SW 1271 (cell line): ENCODE measurements around the gene C1orf56.

Source experiments
- DNase-seq, 2 experiments: peaks; one replicate each; lab custom pipeline; 2025; lab: John Stamatoyannopoulos, UW

The C1orf56 gene

DNA sequence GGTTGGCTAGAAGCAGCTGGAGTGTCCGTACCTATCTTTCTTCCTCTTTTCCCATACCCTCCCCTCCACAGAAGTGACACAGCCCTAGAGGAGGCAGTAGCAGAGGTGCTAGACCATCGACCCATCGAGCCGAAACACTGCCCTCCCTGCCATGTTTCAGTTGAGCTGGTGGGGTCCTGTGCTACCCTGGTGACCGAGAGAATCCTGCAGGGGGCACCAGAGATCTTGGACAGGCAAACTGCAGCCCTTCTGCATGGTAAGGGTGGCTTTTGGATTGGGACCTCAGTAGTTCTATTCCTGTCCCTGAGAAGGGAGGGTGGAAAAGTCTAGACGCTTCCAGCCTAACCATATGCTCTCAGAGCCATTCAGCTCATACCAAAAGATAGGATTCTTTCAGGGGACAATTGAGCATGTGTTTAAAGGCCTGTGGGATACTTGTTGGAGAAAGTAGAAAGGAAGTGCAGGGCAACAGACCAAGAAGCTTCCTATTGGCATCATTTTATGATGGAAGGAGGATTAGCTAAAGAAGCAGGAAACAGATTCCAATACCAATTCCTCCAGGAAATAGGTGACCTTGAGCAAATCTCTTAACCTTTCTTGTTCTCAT is 22.9 kb upstream of the C1orf56 start:
- DNase-seq: peak in 1 of 2 experiments; percentile 21

DNA sequence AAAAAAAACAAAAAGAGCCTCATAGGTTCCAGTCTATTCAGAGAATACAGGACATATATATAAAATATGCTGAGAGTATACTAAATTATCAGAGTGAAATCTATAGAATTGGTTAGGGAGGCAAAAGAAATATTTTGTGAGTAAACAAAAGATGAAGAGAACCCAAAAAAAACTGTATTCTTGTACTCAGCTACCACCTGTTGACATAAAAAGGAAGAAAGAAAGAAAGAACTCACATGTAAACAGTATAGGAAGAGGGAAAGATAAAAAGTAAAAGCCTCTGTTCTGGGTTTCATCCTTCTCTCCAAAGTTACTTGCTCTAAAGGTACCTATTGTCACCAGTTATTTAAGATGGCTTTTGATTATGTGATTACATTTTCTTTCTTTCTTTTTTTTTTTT is 21.1 kb upstream of the C1orf56 start:
- no peak for DNase-seq

DNA sequence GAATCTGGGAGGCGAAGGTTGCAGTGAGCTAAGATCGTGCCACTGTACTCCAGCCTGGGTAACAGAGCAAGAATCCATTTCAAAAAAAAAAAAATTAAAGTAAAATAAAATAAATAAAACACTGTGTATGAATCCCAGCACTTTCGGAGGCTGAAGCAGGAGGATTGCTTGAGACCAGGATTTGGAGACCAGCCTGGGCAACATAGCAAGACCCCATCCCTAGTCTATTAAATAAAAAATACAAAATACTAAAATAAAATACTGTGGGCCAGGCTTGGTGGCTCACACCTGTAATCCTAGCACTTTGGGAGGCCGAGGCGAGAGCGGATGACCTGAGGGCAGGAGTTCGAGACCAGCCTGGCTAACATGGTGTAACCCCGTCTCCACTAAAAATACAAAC is 15.4 kb upstream of the C1orf56 start:
- DNase-seq: no peak

DNA sequence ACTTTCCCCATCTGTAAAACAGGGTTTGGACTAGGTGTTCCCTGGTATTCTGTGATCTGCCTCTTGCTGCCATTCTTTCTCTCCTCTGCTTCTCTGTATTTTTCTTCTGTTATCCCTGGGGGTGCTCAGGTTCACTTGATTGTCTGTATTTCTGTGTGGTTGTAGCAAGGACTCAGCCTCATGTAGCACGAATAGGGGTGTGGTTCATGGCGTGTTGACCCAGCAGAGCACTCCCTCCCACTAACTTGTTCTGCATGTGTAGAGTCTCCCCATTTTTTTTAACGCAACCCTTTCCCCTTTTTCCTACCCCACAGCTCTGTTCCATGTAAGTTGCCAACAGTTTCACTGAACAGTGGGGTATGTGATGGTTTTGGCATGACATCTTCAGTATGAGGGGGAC is 12.4 kb upstream of the C1orf56 start:
- DNase-seq: no peak

DNA sequence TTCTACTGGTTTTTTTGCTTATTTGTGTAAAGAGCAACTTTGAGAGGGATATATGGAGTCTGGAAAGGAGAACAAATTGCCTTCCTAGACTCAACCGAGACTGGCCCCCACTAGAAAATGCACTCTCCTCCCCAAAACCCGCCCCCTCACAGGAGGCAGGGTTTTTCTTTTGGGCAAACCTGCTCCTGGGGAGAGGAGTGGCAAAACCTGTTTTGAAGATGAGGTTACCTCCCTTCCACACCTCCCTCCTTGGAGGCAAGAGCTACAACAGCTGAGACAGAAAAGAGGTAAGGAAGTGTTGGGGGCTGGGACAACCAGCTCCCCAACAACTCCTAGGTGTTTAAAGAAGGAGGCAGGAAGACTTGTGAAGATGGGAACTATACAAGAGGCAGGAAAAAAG is 11.2 kb upstream of the C1orf56 start, which contains the start of gene BNIPL:
BNIPL (plus strand) TSS at position 231 of the 400 bp plus-strand sequence; CDS start at position 371, 140 bp downstream.
- DNase-seq: no peak

DNA sequence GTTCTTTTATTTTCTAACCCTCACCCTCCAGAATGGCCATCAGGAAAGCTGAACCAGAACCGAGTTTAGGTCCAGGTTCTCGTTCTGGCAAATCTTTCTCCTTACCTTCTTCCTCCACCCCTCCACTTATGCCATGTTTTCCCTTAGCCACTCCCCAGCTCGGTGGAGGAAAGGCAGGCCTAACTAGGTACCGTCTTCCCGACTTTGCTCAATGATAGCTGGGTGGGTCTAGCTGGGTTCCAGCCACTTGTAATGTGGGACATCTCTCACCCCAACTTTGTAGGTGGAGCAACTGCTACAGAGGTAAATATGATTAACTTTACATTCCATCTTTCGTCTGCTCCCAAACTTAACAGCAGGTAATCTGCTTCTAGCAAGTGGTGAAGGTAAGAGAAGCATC is 10.5 kb upstream of the C1orf56 start:
- DNase-seq: no peak

DNA sequence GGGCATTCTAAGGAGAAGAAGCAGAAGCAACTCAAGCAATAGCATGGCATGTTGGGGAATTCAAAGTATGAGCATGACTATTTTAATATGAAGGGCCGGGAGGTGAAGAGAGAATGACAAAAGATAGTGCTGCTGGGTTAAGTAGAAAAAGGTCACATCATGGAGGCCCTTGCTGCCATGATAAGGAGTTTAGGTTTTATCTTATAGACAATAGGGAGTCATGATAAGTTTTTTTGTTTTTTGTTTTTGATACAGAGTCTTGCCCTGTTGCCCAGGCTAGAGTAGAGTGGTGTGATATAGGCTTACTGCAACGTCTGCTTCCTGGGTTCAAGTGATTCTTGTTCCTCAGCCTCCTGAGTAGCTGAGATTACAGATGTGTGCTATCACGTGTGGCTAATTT is 8.0 kb upstream of the C1orf56 start:
- DNase-seq: no peak

DNA sequence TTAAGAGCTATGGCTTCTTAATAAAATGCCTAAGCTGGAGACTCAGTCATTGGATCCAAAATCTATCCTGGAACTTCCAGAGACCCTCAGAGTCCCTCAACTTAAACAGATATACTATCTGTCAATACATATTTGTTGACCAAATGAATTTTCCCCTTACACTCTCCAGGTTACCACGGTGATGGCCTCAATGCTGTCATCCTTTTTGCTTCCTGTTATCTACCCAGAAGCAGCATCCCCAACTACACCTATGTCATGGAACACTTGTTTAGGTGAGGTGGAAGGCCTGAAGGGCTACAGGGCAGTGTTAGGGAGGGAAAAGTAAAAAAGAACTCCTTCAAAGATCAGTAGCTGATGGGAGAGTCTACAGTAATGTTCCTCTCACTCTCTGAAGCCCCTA is 4.4 kb upstream of the C1orf56 start:
- DNase-seq: no peak

DNA sequence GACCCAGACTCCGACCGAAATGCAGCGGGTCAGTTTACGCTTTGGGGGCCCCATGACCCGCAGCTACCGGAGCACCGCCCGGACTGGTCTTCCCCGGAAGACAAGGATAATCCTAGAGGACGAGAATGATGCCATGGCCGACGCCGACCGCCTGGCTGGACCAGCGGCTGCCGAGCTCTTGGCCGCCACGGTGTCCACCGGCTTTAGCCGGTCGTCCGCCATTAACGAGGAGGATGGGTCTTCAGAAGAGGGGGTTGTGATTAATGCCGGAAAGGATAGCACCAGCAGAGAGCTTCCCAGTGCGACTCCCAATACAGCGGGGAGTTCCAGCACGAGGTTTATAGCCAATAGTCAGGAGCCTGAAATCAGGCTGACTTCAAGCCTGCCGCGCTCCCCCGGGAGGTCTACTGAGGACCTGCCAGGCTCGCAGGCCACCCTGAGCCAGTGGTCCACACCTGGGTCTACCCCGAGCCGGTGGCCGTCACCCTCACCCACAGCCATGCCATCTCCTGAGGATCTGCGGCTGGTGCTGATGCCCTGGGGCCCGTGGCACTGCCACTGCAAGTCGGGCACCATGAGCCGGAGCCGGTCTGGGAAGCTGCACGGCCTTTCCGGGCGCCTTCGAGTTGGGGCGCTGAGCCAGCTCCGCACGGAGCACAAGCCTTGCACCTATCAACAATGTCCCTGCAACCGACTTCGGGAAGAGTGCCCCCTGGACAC is 534 bp downstream of the C1orf56 start:
- peak; percentile 32 to 41 for DNase-seq

DNA sequence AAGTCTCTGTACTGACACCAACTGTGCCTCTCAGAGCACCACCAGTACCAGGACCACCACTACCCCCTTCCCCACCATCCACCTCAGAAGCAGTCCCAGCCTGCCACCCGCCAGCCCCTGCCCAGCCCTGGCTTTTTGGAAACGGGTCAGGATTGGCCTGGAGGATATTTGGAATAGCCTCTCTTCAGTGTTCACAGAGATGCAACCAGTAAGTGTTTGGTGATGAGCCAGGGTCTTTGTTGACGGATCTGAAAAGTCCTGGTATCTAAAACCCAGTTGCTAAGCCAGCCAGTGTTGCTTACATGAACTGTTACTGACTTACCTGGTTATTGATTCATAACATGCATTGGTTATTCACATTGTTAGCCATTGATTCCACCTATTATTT is 1.1 kb downstream of the C1orf56 start:
- no peak for DNase-seq

DNA sequence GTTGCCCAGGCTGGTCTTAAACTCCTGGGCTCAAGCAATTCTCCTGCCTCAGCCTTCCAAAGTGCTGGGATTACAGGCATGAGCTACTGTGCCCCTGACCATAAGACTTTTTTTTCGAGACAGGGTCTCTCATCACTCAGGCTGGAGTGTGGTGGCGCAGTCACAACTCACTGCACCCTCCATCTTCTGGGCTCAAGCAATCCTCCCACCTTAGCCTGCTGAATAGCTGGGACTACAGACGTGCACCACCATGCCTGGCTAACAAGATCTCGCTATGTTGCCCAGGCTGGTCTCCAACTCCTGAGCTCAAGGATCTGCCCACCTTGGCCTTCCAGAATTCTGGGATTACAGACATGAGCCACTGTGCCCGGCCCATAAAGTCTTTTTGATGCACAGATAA is 1.9 kb downstream of the C1orf56 start:
- no peak for DNase-seq

DNA sequence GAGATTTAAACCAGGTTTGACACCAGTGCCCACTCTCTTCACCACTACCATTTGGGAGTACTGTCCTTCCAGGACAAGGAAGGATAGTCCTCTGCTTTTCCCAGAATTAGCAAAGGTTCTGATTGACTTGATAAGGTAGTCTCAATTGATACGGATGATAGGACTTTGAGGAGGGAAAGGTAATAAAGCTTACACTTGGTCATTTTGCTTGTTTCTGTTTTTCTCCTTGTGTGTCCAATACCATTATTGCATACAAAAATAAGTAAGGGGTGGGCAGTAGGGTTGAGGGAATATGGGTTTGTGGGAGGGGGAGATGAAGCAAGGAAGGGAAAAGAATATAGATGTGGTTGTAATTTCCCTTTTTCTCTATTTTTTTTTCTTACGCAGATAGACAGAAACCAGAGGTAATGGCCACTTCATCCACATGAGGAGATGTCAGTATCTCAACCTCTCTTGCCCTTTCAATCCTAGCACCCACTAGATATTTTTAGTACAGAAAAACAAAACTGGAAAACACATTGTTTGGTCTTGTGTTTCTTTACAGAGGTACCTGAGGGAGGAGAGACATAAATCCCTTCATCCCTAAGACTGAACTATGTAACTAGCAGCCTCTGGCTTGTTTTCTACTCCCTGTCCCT is 2.6 kb downstream of the C1orf56 start:
- DNase-seq: no peak

DNA sequence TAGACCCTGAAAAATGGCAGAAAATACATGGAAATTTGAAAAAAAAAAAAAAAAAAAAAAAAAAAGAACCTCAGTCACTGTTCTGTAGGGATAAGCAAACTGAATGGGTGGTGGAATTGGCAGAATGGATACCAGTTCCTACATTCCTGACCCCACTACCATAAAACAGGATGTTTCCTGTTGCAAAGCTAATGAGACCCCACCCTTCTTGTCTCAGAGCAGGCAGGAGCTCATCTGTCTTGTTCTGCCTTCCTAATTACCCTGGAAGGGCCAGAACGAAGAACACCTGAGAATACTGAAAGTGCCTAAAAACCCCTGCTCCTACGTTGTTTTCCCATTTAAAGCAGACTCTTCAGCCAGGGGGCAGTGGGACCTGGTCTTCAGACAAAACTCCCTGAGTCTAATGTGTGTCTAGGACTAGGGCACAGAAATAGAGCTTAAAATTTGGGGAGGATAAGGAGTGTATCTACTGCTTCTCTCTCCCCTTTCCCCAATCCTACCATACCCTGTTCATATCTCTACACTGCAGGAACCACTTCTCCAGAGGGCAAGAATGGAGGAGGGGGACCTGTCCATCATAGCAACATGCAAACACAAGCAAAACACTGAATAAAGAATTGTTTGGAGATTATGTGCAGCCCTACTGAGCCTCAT is 3.9 kb downstream of the C1orf56 start:
- no peak for DNase-seq

DNA sequence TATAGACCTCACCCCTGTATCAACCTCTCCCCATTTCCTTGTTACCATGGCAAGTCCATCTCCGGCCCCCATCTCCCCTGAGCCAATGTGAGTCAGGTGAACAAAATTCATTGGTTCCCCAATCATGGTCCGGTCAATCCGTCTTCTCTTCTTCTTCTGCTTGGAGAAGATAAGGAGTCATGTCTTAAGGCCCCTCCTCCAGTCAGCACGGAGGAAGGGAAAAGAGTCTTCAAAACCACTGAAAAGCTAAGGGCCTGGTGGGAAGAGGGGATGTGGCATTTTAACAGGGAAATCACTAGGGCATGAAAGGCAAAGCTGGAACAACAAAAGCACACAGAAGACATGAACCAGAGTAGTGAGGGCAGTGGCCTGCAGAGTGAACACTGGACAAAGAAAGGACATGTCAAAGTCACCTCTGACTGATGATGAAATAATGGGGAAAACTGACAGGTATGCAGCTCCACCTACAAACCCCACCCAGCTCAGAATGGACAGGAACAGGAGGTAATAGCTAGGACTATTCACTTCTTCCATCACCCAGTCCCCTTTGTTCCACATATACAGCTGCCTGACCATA is 7.5 kb downstream of the C1orf56 start:
- DNase-seq: no peak

DNA sequence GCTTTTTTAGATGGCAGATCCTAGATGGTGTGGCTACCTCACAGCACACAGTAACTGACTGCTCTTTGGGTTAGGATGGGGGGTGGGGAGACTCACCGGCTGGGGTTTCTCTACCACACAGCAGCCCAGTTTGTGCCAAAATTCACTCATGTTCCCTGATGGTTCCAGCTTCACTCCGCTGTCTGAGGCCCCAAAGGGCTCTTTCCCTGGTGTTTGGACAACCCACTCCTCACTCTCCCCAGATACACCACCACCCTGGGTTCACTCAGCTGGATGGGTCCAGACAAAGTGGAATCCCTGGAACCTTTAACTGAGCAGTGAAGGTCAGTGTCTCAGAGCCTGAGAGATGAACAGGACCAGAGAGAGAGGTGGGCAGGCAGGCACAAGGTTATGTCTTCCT is 8.0 kb downstream of the C1orf56 start:
- DNase-seq: no peak

DNA sequence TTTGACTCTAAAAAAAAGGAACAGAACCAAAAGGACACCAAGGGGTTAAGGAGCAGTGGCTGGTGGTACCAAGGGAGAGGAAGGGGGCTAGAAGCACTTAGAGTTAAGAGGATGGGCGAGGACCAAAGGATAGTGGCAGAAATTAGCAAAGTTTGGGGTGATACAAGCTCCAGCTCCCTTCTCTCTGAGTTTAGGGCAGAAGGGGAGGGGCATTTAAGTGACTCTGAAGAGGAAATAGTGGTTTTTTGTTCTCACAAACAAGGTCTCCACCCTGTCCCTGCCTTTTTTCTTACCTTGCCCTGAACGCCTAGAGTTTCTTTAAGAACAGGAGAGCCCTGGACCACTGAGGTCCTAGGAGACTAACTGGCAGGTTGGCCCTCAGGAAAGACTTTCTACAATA is 8.6 kb downstream of the C1orf56 start:
- DNase-seq: no peak

DNA sequence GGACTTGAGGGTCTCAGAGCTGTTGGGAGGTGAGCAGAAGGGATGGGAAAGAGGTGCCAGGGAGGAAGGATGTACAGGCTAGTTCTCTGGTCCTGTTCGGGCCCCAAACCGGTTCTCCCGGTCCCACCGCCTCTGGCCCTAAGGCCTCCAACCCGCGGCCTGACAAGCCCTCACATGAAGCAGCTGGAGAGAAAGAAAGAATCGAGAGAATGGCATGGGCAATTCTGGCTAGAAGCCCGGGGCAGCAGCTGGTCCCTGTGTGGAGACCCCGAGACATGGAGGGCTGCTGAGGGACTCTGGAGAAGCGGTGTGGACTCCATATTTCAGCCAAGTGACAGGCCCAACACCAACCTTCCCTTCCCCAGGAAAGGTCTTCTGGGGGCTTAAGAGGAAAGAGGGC is 11.1 kb downstream of the C1orf56 start:
- no peak for DNase-seq

DNA sequence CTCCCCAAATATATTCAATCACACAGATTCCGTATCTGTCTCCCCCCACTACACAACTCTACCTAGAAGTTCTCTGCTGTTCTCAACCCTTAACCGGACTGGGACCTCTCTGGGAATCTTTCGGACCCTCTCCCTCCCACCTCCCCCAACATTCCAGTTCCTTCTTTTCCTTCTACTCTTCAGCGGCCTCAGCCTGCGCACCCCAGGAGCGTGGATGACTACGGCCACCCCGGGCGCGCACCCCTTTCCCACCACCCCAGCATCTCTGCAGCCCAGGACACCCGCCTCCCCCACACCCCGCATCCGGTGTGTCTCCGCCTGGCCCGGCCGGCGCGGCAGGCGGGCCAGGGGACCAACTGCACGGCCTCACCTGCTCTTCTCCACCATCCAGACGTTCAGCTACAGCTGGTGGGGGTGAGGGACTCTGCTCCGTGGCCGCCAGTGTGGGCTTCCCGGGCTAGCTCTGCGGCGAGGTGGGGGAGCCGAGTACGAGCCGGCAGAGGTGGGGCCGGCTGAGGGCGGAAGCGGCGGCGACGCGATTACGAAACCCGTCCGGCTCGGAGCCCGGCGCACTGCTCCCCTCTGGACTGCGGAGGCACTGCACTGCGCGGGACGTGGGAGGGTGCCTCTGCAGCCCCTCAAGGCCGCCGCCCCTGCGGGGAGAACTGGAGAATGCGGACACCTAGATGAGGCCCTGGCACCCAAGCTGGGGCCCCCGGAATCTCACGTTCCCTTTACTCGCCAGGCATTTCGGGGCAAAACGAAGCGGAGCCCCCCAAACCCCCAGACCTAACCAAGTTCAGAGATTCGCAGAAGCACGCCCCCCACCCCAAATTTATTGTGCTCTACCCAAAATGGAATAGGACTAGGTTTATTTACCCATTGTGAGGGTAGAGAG is 11.8 kb downstream of the C1orf56 start, which contains the start of gene CDC42SE1:
CDC42SE1 (minus strand) TSS at position 514 of the 898 bp plus-strand sequence. CDS start 3,892 bp downstream, outside the sequence.
- DNase-seq: peak; percentile 13 to 56

DNA sequence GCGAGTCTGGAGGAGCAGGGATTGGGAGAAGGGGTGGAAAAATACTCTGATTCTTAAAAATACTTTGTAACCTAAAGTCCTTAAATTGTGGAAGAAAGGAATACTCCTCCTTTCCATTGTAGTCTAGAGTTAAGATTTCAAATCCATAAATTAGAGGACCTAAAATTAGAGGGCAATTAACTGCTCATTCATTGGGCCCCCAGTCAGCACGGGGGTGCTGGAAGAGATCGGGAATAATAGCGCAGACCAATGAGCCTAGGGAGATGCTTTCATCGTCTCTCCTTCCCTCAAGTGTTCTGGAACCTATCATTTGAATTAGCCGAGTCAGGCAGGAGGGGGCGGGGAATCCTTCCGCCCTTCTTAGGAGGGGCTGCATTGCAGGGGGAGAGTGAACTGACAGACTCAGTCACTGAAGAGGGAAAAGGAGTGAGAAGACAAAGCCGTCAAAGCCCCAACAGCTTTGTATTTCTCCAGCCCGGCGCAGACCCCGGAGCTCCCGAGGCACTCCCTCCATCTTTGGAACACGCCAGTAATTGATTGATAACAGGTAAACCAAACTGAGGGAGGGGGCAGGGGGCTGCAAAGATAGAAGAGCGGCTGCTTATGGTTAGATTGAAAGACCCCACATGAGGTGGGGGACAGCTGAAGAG is 12.6 kb downstream of the C1orf56 start, which contains the start of gene MLLT11:
MLLT11 (plus strand) TSS at position 391 of the 650 bp plus-strand sequence. CDS start 6,828 bp downstream, outside the sequence.
- DNase-seq: no peak

DNA sequence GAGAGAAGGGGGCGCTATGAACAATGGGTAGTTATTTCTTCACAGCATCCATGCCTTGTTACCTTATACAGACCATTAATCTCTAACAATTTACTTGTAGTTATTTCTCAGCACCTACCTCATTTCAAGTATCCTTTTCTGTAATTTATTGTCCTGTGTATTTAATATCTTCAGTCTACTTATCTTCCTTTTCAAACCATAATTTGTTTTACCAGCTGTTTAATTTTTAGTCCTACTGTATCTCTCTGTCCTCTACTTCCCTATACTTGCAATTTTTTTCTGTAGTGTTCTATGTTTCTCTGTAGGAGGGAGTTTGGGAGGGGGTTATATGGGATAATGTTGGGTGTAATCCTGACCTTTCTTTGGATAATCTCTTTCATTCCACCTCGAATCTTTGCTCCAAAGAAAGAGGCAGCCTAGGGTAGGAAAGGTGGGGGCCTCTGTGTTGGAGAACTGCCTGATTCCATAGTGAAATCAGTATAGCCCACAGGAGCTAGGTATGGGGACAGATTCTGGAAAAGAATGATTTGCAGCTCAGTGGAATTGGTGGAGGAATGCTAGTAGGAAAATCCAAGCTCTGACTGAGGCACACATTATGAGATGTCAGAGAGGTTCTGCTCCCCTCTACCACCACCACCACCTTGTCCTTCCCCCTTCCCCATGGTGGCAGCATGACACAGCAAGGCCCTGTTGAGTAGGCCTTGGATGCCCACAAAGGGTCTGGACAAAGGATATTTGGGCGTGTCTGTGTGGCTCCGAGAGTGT is 13.3 kb downstream of the C1orf56 start:
- DNase-seq: no peak
